Measurements from ENCODE around the gene RGL3.
"Not testable (repeated sequence)": the region's sequence is repeated elsewhere in the genome, so short reads cannot be mapped to it uniquely, and the experiment has no call there.

RGL3 gene

GRCh38 chr19:11356074-11356397 is 63.1 kb downstream of the RGL3 start:
- no peak for DNase-seq

- DNase-seq: peak; percentile 41
Measured at GRCh38 chr19:11355160-11356073, 63.7 kb downstream of the RGL3 start, which contains the start of gene PLPPR2. TSS of gene PLPPR2 (plus strand) at chr19:11355432. CDS start at chr19:11357674, 2,242 bp downstream.

- not testable (repeated sequence) for DNase-seq
Measured at GRCh38 chr19:11354102-11354501, 65.0 kb downstream of the RGL3 start.

- no peak for DNase-seq
Measured at GRCh38 chr19:11349171-11349570, 69.9 kb downstream of the RGL3 start.

GRCh38 chr19:11347546-11348039 is 71.5 kb downstream of the RGL3 start:
- DNase-seq: no peak

- DNase-seq: peak; percentile 94
Measured at GRCh38 chr19:11346104-11346940, 72.8 kb downstream of the RGL3 start, which contains the start of the genes CCDC159 and TMEM205. TSS of gene CCDC159 (plus strand) at chr19:11346519. CDS start at chr19:11346607, 88 bp downstream. TSS of gene TMEM205 (minus strand) at chr19:11346268. CDS start at chr19:11345619, 649 bp downstream.

GRCh38 chr19:11345122-11345803 is 73.9 kb downstream of the RGL3 start:
- no peak for DNase-seq

All from NCI-H2227 treated with DMSO at 0.1 percent for 48 hours (cell line).